ENCODE results near the gene LSM12.

DNA sequence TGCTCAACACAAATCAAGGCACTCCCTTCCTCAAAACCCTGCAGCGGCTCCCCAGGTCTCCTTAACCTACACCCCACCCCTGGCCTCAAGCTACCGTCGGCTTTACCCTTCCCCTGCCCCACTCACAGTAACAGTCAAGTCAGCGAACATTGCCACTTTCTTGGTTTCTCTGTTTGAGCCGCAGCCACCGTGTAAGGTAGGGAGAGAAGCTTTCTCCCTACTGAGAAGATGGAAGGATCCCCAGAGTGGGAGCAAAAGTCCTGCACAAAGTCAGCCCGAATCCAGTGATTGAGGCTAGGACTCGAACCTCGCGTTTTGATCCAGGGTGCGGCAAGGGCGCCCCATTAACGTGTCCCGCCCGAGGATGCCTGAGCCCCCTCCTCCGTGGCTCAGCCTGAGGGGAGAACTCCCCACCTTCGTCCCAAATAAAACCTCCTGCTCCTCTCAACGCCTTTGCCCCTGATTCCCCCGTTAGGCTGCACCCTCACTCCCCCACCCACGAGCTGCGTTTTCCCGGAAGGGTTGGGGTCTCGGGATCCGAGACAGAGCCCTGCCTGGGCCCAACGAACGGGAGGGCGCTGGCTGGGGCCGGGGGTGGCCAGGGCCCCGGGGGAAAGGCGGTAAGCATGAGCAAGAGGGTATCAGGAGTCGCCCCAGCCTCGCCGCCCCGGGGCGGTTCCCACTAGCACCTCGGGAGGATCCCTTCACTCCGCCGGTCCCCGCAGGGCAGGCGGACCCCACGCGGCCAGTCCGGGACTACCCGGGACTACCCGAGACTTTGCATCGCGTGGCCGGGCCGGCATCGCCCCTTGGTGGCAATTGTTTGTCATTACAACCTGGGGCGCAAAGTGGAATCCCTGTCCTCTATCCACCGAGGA, 72.0 kb downstream of the LSM12 start:
- TF ChIP-seq, protein P1, sequence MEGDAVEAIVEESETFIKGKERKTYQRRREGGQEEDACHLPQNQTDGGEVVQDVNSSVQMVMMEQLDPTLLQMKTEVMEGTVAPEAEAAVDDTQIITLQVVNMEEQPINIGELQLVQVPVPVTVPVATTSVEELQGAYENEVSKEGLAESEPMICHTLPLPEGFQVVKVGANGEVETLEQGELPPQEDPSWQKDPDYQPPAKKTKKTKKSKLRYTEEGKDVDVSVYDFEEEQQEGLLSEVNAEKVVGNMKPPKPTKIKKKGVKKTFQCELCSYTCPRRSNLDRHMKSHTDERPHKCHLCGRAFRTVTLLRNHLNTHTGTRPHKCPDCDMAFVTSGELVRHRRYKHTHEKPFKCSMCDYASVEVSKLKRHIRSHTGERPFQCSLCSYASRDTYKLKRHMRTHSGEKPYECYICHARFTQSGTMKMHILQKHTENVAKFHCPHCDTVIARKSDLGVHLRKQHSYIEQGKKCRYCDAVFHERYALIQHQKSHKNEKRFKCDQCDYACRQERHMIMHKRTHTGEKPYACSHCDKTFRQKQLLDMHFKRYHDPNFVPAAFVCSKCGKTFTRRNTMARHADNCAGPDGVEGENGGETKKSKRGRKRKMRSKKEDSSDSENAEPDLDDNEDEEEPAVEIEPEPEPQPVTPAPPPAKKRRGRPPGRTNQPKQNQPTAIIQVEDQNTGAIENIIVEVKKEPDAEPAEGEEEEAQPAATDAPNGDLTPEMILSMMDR (IDR thresholded peaks at IDR 0.05): peak; percentile 74 to 90 (median 75)
- no peak for TF ChIP-seq EP300 (IDR thresholded peaks at IDR 0.05)
- no peak for TF ChIP-seq POLR2AphosphoS5 (IDR thresholded peaks at IDR 0.05)
- no peak for TF ChIP-seq POLR2A (IDR thresholded peaks at IDR 0.05; ENCODE audit: low read depth)
